ENCODE data around the gene ANAPC5.

DNA sequence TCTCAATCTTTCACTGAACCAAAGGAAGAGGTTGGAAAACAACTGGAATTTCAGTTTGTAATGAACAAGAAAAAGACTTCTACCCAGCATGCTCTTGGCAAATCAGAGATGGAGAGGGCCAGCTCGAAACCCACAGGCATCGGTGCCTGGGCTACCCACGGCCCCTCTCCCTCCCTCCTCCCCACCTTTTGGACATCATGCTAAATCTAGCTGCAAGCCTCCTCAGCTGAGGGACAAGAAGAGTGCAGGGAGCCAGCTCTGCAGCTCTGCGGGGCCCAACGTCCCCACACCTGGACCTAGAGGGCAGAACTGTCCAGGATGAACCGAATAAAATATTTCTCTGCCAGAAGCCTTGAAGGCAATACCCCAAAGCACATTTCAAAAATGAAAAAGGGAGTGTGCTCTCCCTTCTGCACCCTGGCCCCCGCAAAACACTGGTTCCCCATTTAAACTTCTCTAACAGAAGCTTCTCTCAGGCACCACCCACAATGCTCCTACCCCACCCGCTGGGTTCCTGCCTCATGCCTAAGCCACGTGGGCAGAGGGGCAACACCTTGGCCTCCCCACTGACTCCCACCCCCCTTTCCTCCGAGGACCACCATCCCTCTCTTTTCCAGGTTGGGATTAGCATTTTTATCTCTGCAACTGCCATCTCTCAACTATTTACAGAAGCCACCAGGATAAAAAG lies 63.9 kb downstream of the ANAPC5 start:
- TF ChIP-seq, protein P1, sequence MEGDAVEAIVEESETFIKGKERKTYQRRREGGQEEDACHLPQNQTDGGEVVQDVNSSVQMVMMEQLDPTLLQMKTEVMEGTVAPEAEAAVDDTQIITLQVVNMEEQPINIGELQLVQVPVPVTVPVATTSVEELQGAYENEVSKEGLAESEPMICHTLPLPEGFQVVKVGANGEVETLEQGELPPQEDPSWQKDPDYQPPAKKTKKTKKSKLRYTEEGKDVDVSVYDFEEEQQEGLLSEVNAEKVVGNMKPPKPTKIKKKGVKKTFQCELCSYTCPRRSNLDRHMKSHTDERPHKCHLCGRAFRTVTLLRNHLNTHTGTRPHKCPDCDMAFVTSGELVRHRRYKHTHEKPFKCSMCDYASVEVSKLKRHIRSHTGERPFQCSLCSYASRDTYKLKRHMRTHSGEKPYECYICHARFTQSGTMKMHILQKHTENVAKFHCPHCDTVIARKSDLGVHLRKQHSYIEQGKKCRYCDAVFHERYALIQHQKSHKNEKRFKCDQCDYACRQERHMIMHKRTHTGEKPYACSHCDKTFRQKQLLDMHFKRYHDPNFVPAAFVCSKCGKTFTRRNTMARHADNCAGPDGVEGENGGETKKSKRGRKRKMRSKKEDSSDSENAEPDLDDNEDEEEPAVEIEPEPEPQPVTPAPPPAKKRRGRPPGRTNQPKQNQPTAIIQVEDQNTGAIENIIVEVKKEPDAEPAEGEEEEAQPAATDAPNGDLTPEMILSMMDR (IDR thresholded peaks at IDR 0.05) = no peak
- TF ChIP-seq ZFX (IDR thresholded peaks at IDR 0.05; ENCODE audit: borderline replicate concordance) = no peak
